Measurements from ENCODE around the gene CDC27.
A peak's percentile ranks its signal among the peaks of the same experiment; 100 is the strongest.

Gene CDC27, protein sequence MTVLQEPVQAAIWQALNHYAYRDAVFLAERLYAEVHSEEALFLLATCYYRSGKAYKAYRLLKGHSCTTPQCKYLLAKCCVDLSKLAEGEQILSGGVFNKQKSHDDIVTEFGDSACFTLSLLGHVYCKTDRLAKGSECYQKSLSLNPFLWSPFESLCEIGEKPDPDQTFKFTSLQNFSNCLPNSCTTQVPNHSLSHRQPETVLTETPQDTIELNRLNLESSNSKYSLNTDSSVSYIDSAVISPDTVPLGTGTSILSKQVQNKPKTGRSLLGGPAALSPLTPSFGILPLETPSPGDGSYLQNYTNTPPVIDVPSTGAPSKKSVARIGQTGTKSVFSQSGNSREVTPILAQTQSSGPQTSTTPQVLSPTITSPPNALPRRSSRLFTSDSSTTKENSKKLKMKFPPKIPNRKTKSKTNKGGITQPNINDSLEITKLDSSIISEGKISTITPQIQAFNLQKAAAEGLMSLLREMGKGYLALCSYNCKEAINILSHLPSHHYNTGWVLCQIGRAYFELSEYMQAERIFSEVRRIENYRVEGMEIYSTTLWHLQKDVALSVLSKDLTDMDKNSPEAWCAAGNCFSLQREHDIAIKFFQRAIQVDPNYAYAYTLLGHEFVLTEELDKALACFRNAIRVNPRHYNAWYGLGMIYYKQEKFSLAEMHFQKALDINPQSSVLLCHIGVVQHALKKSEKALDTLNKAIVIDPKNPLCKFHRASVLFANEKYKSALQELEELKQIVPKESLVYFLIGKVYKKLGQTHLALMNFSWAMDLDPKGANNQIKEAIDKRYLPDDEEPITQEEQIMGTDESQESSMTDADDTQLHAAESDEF

DNA sequence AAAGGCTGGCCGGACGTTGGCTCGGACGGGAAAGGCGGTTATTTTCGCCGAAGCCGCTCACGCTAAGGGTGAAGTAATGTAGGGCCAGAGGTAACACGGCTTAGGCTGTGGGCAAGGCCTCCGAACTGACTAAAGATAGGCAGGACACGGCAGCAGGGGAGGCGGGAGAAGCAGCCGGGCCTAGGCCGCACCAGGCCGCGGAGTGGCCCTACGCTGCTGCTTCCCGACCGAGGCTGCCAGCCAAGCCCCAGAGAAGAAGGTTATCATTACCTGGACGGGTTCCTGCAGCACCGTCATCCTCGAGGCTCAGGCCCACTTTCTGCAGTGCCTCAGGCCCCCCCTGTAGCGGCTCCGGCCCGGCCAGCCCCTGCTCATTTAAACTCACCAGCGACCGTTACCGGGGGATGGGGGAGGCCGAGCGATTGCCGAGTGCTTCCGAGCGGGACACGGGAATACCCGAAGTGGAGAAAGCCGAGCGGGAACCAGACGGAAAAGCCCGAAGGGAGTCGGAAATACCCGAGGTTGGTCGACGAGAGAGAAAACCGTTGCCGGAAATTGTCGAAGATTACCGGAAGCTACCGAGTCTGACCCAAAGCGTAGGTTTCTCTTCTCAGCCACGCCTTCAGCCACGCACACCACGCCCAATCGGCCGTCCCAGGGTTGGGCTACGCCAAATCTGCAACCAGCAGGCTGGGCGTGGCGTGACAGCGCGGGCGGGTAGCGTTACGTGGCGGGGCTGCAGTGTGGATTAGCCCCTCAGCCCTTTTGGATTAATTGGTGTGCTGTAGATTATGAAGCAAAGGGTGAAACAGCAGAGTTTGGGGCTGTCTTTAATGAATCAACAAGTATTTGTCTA, at the start of gene CDC27:
TSS of gene CDC27 (minus strand) at position 420 of the 856 bp plus-strand sequence. CDS start at position 297, 123 bp downstream.
- ATAC-seq, result peak; percentile 96
- peak; percentile 52; the same call in 1 of the 2 replicates for TF ChIP-seq ZFP3 (CRISPR knock-in tag; IDR thresholded peaks at IDR 0.05)
- TF ChIP-seq, protein P1, sequence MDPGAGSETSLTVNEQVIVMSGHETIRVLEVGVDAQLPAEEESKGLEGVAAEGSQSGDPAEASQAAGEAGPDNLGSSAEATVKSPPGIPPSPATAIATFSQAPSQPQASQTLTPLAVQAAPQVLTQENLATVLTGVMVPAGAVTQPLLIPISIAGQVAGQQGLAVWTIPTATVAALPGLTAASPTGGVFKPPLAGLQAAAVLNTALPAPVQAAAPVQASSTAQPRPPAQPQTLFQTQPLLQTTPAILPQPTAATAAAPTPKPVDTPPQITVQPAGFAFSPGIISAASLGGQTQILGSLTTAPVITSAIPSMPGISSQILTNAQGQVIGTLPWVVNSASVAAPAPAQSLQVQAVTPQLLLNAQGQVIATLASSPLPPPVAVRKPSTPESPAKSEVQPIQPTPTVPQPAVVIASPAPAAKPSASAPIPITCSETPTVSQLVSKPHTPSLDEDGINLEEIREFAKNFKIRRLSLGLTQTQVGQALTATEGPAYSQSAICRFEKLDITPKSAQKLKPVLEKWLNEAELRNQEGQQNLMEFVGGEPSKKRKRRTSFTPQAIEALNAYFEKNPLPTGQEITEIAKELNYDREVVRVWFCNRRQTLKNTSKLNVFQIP (CRISPR knock-in tag; IDR thresholded peaks at IDR 0.05; ENCODE audit: borderline replicate concordance, low read depth), result no peak
- no peak for TF ChIP-seq TOX (CRISPR knock-in tag; IDR thresholded peaks at IDR 0.05; ENCODE audit: borderline replicate concordance)
- TF ChIP-seq, protein P2, sequence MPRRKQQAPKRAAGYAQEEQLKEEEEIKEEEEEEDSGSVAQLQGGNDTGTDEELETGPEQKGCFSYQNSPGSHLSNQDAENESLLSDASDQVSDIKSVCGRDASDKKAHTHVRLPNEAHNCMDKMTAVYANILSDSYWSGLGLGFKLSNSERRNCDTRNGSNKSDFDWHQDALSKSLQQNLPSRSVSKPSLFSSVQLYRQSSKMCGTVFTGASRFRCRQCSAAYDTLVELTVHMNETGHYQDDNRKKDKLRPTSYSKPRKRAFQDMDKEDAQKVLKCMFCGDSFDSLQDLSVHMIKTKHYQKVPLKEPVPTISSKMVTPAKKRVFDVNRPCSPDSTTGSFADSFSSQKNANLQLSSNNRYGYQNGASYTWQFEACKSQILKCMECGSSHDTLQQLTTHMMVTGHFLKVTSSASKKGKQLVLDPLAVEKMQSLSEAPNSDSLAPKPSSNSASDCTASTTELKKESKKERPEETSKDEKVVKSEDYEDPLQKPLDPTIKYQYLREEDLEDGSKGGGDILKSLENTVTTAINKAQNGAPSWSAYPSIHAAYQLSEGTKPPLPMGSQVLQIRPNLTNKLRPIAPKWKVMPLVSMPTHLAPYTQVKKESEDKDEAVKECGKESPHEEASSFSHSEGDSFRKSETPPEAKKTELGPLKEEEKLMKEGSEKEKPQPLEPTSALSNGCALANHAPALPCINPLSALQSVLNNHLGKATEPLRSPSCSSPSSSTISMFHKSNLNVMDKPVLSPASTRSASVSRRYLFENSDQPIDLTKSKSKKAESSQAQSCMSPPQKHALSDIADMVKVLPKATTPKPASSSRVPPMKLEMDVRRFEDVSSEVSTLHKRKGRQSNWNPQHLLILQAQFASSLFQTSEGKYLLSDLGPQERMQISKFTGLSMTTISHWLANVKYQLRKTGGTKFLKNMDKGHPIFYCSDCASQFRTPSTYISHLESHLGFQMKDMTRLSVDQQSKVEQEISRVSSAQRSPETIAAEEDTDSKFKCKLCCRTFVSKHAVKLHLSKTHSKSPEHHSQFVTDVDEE (CRISPR knock-in tag; IDR thresholded peaks at IDR 0.05), result peak; percentile 35; the same call in 1 of the 2 replicates
- TF ChIP-seq OSR1 (CRISPR knock-in tag; IDR thresholded peaks at IDR 0.05), result no peak
- TF ChIP-seq CSDC2 (CRISPR knock-in tag; IDR thresholded peaks at IDR 0.05), result no peak; the same call in 1 of the 2 replicates
- no peak for TF ChIP-seq ZNF8 (CRISPR knock-in tag; IDR thresholded peaks at IDR 0.05)
- TF ChIP-seq ZC3H10 (CRISPR knock-in tag; IDR thresholded peaks at IDR 0.05), result no peak
- TF ChIP-seq, protein P3, sequence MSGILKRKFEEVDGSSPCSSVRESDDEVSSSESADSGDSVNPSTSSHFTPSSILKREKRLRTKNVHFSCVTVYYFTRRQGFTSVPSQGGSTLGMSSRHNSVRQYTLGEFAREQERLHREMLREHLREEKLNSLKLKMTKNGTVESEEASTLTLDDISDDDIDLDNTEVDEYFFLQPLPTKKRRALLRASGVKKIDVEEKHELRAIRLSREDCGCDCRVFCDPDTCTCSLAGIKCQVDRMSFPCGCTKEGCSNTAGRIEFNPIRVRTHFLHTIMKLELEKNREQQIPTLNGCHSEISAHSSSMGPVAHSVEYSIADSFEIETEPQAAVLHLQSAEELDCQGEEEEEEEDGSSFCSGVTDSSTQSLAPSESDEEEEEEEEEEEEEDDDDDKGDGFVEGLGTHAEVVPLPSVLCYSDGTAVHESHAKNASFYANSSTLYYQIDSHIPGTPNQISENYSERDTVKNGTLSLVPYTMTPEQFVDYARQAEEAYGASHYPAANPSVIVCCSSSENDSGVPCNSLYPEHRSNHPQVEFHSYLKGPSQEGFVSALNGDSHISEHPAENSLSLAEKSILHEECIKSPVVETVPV (CRISPR knock-in tag; IDR thresholded peaks at IDR 0.05), result no peak
- TF ChIP-seq SNAI2 (CRISPR knock-in tag; IDR thresholded peaks at IDR 0.05), result no peak
- 0 out of 2 replicates have a peak, but pooled peaks have one; percentile 72 for TF ChIP-seq BACH2 (CRISPR knock-in tag; IDR thresholded peaks at IDR 0.05; ENCODE audit: borderline replicate concordance)
- TF ChIP-seq, protein P4, sequence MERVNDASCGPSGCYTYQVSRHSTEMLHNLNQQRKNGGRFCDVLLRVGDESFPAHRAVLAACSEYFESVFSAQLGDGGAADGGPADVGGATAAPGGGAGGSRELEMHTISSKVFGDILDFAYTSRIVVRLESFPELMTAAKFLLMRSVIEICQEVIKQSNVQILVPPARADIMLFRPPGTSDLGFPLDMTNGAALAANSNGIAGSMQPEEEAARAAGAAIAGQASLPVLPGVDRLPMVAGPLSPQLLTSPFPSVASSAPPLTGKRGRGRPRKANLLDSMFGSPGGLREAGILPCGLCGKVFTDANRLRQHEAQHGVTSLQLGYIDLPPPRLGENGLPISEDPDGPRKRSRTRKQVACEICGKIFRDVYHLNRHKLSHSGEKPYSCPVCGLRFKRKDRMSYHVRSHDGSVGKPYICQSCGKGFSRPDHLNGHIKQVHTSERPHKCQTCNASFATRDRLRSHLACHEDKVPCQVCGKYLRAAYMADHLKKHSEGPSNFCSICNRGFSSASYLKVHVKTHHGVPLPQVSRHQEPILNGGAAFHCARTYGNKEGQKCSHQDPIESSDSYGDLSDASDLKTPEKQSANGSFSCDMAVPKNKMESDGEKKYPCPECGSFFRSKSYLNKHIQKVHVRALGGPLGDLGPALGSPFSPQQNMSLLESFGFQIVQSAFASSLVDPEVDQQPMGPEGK (CRISPR knock-in tag; IDR thresholded peaks at IDR 0.05; ENCODE audit: borderline replicate concordance), result no peak
- no peak for TF ChIP-seq ISL1 (CRISPR knock-in tag; IDR thresholded peaks at IDR 0.05)
- TF ChIP-seq ESRRG (CRISPR knock-in tag; IDR thresholded peaks at IDR 0.05), result no peak
- no peak for TF ChIP-seq PPARA (CRISPR knock-in tag; IDR thresholded peaks at IDR 0.05; ENCODE audit: borderline replicate concordance)
- TF ChIP-seq RARB (CRISPR knock-in tag; IDR thresholded peaks at IDR 0.05), result no peak
- no peak for TF ChIP-seq ARNTL (CRISPR knock-in tag; IDR thresholded peaks at IDR 0.05; ENCODE audit: borderline replicate concordance, low read depth)
- peak; percentile 49; the same call in 1 of the 2 replicates for TF ChIP-seq ZNF70 (CRISPR knock-in tag; IDR thresholded peaks at IDR 0.05)
- TF ChIP-seq, protein P5, sequence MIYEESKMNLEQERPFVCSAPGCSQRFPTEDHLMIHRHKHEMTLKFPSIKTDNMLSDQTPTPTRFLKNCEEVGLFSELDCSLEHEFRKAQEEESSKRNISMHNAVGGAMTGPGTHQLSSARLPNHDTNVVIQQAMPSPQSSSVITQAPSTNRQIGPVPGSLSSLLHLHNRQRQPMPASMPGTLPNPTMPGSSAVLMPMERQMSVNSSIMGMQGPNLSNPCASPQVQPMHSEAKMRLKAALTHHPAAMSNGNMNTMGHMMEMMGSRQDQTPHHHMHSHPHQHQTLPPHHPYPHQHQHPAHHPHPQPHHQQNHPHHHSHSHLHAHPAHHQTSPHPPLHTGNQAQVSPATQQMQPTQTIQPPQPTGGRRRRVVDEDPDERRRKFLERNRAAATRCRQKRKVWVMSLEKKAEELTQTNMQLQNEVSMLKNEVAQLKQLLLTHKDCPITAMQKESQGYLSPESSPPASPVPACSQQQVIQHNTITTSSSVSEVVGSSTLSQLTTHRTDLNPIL (CRISPR knock-in tag; IDR thresholded peaks at IDR 0.05; ENCODE audit: low read depth), result 0 out of 2 replicates have a peak, but pooled peaks have one; percentile 31
- peak; percentile 69; the same call in 1 of the 2 replicates for TF ChIP-seq ZNF565 (CRISPR knock-in tag; conservative IDR thresholded peaks at IDR 0.05; ENCODE audit: low read depth)
- TF ChIP-seq ZFP30 (CRISPR knock-in tag; IDR thresholded peaks at IDR 0.05), result no peak
- TF ChIP-seq TCF4 (CRISPR knock-in tag; IDR thresholded peaks at IDR 0.05; ENCODE audit: borderline replicate concordance), result no peak
- no peak for TF ChIP-seq GLIS3 (CRISPR knock-in tag; IDR thresholded peaks at IDR 0.05)
